Measurements from ENCODE around the gene KAT2A. TPM values are rescaled to one million over a fixed set of nuclear protein-coding genes. Genes with fewer than 3 reads are reported as not detected.
"Not testable (repeated sequence)": the region's sequence is repeated elsewhere in the genome, so short reads cannot be mapped to it uniquely, and the experiment has no call there.

KAT2A gene
- total and polyA plus RNA-seq, 4 donors, result 18.8 to 56.8 (median 32.7) TPM

DNA sequence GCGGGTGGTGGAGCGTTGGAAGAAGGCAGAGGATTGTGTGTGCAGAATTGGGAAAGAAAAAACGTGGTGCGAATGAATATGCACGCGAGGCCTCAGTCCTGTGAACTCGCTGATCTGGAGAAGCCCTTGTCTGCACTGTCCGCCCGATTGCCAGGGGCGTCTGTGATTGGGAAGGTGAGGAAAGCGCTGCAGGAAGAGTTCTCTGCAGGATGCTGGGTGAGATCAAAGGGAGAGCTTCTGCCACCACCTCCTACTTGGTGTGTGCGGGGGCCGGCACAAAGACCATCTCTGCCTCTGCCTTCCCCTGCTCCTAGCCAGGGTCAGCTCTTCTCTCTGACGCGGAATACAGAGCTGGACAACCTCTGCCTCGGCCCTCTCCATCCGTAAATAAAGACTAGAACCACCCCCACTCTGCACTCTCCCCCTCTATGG lies 34.5 kb upstream of the KAT2A start:
- TF ChIP-seq, protein P1, sequence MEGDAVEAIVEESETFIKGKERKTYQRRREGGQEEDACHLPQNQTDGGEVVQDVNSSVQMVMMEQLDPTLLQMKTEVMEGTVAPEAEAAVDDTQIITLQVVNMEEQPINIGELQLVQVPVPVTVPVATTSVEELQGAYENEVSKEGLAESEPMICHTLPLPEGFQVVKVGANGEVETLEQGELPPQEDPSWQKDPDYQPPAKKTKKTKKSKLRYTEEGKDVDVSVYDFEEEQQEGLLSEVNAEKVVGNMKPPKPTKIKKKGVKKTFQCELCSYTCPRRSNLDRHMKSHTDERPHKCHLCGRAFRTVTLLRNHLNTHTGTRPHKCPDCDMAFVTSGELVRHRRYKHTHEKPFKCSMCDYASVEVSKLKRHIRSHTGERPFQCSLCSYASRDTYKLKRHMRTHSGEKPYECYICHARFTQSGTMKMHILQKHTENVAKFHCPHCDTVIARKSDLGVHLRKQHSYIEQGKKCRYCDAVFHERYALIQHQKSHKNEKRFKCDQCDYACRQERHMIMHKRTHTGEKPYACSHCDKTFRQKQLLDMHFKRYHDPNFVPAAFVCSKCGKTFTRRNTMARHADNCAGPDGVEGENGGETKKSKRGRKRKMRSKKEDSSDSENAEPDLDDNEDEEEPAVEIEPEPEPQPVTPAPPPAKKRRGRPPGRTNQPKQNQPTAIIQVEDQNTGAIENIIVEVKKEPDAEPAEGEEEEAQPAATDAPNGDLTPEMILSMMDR (IDR thresholded peaks at IDR 0.05; ENCODE audit: control extremely low read depth, extremely low read depth), result no peak
- Histone ChIP-seq H3K9me3 (ENCODE audit: control insufficient read depth in 4 of 4, insufficient read depth in 3 of 4, low read length in 3 of 4) (no peaks in the 10 kb centered on the region), H3K4me1 (ENCODE audit: control insufficient read depth in 5 of 5, insufficient read depth in 5 of 5, low read length in 5 of 5) (peaks cover 4 to 22% (median 12%) of the 10 kb centered on the region in 5 donors), H3K36me3 (ENCODE audit: control insufficient read depth in 4 of 4, insufficient read depth in 4 of 4, low read length in 4 of 4) (peaks cover 0 to 4% (median 2%) of the 10 kb centered on the region in 4 donors), H3K4me3 (no peak overlapping the region), H3K27me3 (ENCODE audit: control insufficient read depth in 3 of 3, insufficient read depth in 3 of 3, low read length in 2 of 3) (no peaks in the 10 kb centered on the region), H3K27ac (ENCODE audit: low read depth in 1 of 2, low read length in 1 of 2) (no peak overlapping the region), H3K9ac (ENCODE audit: insufficient read depth in 1 of 2, low read length in 2 of 2) (no peak overlapping the region)
- WGBS, 2 donors, result 42 to 46% methylated on average over 17 of the region's 17 CpGs
- ATAC-seq (ENCODE audit: insufficient read depth, low FRiP score), result no peak
- DNase-seq, result no peak

DNA sequence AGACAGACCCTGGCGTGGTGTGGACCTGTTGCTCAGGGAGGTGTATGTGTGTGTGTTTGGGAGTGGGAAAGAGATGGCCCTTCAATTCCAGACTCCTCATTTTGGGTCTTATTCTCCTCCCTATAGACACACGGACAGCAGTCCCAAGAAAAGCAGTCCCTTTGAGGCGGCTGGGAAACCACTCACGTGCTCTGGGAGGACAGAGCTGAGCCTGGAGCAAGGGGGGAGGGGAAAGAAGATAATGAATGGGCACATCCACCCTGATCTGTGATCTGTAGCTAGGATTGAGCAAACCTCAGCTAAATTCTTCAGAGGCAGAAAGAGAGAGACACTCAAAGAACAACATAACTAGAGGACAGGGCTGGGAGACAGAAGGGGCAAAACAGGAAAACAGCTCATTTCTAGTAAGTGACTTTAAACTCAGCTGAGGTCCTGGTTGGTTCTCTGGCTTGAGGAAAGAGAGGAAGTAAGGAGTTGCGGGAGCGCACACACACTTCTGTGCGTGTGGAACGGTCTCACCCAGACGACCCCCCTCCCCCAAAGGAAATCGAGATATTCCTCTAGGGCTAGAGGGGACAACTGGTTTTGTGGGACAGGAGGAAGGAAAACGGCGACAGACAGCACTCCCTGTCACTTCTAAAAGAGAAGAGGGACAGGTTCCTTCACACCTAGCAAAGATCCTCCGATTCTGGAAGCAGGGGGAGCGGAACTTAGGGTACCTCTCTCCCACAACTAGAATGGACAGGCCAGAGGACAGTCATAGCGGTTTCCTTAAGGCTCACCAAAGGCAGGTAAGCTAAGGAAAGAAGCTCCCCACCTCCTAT lies 33.0 kb upstream of the KAT2A start:
- H3K9ac ChIP-seq (ENCODE audit: insufficient read depth in 1 of 2, low read length in 2 of 2), result peak overlapping the region; percentile 83 to 87
- peaks cover 0 to 7% (median 2%) of the 10 kb centered on the region in 4 donors for H3K36me3 ChIP-seq (ENCODE audit: control insufficient read depth in 4 of 4, insufficient read depth in 4 of 4, low read length in 4 of 4)
- 8 to 9% methylated on average over 15 of the region's 15 CpGs for WGBS, 2 donors
- no peaks in the 10 kb centered on the region for H3K27me3 ChIP-seq (ENCODE audit: control insufficient read depth in 3 of 3, insufficient read depth in 3 of 3, low read length in 2 of 3)
- H3K4me3 ChIP-seq, result peak overlapping the region; percentile 94
- no peaks in the 10 kb centered on the region for H3K9me3 ChIP-seq (ENCODE audit: control insufficient read depth in 4 of 4, insufficient read depth in 3 of 4, low read length in 3 of 4)
- peaks cover 6 to 11% (median 7%) of the 10 kb centered on the region in 5 donors for H3K4me1 ChIP-seq (ENCODE audit: control insufficient read depth in 5 of 5, insufficient read depth in 5 of 5, low read length in 5 of 5)
- peak overlapping the region; percentile 73 to 78 for H3K27ac ChIP-seq (ENCODE audit: low read depth in 1 of 2, low read length in 1 of 2)
- DNase-seq, result no peak
- ATAC-seq (ENCODE audit: insufficient read depth, low FRiP score), result no peak
- TF ChIP-seq, protein P1 (IDR thresholded peaks at IDR 0.05; ENCODE audit: control extremely low read depth, extremely low read depth), result no peak

DNA sequence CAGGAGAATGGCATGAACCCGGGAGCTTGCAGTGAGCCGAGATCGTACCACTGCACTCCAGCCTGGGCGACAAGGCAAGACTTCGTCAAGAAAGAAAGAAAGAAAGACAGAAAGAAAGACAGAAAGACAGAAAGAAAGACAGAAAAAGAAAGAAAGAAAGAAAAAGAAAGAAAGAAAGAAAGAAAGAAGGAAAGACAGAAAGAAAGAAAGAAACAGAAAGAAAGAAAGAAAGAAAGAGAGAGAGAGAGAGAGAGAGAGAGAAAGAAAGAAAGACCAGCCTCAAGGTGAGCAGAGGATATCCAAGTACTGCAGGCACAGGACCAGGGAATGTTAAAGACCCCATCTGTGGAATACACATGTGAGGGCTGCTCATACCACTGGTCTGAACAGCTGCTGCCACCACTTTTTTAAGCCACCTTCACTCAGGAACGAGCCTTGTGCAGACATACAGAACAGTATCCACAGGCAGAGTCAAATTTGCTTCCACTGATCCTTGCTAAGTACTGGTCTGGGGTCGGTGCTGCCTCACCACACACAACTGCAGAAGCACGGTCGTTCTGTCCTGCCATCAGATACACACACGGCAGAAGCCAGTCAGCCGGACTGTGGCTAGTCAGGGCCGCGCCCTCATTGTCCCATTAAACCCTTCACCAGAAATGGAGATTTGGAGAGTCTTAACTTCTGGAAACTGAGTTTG lies 25.9 kb upstream of the KAT2A start:
- no peaks in the 10 kb centered on the region for H3K9me3 ChIP-seq (ENCODE audit: control insufficient read depth in 4 of 4, insufficient read depth in 3 of 4, low read length in 3 of 4)
- no peak overlapping the region for H3K9ac ChIP-seq (ENCODE audit: insufficient read depth in 1 of 2, low read length in 2 of 2)
- no peaks in the 10 kb centered on the region for H3K27me3 ChIP-seq (ENCODE audit: control insufficient read depth in 3 of 3, insufficient read depth in 3 of 3, low read length in 2 of 3)
- peaks cover 0 to 8% (median 0%) of the 10 kb centered on the region in 5 donors for H3K4me1 ChIP-seq (ENCODE audit: control insufficient read depth in 5 of 5, insufficient read depth in 5 of 5, low read length in 5 of 5)
- H3K36me3 ChIP-seq (ENCODE audit: control insufficient read depth in 4 of 4, insufficient read depth in 4 of 4, low read length in 4 of 4), result peaks cover 0 to 28% (median 4%) of the 10 kb centered on the region in 4 donors
- H3K4me3 ChIP-seq, result no peak overlapping the region
- 91 to 95% methylated on average over 13 of the region's 13 CpGs for WGBS, 2 donors
- ATAC-seq (ENCODE audit: insufficient read depth, low FRiP score), result no peak
- no peak for DNase-seq
- no peak overlapping the region for H3K27ac ChIP-seq (ENCODE audit: low read depth in 1 of 2, low read length in 1 of 2)
- TF ChIP-seq, protein P1 (IDR thresholded peaks at IDR 0.05; ENCODE audit: control extremely low read depth, extremely low read depth), result no peak

GRCh38 chr17:42143138-42143537 lies 22.0 kb upstream of the KAT2A start:
- not testable (repeated sequence) for H3K9me3 ChIP-seq (ENCODE audit: control insufficient read depth in 4 of 4, insufficient read depth in 3 of 4, low read length in 3 of 4); H3K9ac ChIP-seq (ENCODE audit: insufficient read depth in 1 of 2, low read length in 2 of 2); H3K4me3 ChIP-seq; ATAC-seq (ENCODE audit: insufficient read depth, low FRiP score); H3K27me3 ChIP-seq (ENCODE audit: control insufficient read depth in 3 of 3, insufficient read depth in 3 of 3, low read length in 2 of 3); DNase-seq
- 76 to 88% methylated on average over 4 of the region's 4 CpGs for WGBS, 2 donors
- Histone ChIP-seq H3K4me1 (ENCODE audit: control insufficient read depth in 5 of 5, insufficient read depth in 5 of 5, low read length in 5 of 5) (peaks cover 7 to 20% (median 12%) of the 10 kb centered on the region in 5 donors), H3K36me3 (ENCODE audit: control insufficient read depth in 4 of 4, insufficient read depth in 4 of 4, low read length in 4 of 4) (peaks cover 0 to 27% (median 4%) of the 10 kb centered on the region in 4 donors), H3K27ac (ENCODE audit: low read depth in 1 of 2, low read length in 1 of 2) (peak overlapping the region in 1 of 2 donors; percentile 52)

Data from lung (tissue), 12 donors.